ENCODE results near the gene ROPN1L.
"Not testable (repeated sequence)": the region's sequence is repeated elsewhere in the genome, so short reads cannot be mapped to it uniquely, and the experiment has no call there.

Gene ROPN1L

DNA sequence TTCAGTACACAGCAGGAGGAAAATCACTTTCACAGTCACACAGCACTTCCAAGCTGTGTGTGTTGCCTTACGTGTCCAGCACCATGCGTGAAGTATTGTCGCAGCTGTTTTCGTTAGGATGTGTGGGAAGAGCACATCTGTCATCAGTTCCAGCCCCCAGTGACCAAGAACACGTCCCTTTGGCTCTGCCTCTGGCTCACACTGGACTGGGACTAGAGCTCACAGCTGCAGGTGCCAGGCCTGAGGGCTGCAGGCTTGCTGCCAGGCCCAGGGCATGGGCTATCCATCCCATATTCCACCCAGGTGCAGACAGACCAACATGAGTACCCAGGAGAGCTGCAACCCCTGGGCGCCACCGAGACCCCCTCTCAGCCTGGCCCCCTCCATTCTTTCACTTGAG is 61.6 kb downstream of the ROPN1L start:
- no peak for DNase-seq

DNA sequence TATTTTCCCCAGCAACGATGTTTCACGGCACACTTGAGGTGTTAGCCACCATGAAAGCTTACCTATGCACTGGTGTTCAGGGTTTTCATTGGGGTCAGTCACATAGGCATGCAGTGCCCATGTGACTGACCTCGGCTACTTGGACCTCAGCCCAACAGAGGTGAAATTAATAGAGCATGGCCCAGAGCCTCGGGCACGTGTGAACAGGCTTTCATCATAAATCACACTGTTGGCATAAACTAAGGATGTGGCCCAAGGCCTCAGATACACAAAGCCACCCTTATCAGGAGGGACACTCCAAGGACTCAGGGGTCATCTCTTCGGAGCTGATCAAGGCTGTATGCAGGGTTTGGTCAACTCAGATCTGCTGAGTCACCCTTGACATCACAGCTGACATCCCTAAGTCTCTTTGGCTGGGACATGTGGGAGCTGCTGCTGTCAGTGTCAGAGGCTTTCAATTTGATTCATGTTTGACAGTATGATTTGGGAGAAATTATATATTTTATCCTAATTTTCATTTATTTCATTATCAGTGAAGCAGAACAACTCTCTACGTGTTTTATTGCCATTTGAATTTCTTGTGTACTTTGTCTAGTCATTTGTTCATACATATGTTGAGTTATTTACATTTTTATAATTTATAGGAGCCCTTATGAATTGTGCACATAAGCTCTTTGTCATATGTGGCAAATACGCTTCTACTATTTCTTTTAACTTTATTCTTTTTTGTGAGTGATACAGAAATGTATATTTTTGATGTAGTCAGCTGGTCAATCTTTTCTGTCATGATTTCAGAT is 62.5 kb downstream of the ROPN1L start:
- no peak for DNase-seq

DNA sequence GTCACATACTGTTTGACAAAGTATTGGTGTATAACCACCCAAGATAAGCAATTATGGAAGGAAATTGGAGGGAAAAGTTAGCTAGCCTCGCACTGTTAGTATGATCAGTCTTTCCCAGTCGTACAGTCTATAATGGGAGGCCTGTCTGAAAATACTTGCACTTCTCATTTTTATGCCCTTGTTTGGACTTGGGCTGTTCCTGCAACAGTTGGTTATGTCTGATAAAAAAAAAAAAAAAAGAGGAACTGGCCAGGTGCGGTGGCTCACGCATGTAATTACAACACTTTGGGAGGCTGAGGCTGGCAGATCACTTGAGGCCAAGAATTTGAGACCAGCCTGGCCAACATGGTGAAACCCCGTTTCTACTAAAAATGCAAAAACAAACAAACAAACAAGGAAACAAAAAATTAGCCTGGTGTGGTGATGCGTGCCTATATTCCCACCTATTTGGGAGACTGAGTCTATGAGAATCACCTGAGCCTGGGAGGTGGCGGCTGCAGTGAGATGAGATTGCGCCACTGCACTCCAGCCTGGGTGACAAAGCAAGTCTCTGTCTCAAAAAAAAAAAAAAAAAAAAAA is 63.9 kb downstream of the ROPN1L start:
- DNase-seq, result peak; percentile 52

DNA sequence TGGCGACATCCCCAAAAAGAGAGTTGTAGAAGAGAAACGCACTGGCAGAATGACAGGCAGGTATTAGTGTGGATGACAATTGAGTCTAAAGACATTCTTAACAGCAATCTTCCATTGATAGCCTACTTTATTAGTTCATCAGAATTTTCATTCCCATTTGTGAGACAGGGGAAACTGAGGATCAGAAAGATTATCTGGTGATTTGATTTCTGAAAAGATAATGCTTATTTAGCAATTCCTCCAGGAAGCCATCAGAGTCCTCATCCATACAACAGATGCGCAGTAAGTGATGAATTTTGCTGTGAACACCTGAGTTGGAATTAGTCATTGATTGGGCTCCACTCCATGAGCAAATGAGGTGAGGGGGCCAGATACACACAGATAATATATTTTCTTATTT is 64.9 kb downstream of the ROPN1L start:
- DNase-seq, result no peak

DNA sequence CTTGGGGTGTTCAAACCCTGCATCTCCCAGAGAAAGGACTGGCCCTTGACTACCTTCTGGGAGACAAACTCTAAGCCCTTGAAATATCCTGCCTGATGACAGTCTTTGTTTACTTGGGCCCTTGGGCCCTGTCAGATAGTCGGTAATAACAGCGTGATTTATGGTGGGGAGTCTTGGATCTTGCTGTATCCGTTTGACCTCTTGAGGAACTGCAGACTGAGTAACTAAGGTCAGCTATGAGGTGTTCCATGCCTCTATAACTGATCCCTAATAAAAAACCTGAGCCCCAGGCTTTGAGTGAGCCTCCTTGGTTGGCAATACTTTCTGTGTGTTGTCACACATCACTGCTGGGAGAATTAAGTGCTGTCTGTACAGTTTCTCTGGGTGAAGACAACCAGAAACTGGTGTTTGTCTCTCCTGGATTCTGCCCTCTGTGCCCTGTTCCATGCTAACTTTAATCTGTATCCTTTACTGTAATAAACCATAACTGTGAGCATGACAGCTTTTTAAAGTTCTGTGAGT is 66.0 kb downstream of the ROPN1L start:
- no peak for DNase-seq

GRCh38 chr5:10509575-10509974 is 67.9 kb downstream of the ROPN1L start:
- no peak for DNase-seq

DNA sequence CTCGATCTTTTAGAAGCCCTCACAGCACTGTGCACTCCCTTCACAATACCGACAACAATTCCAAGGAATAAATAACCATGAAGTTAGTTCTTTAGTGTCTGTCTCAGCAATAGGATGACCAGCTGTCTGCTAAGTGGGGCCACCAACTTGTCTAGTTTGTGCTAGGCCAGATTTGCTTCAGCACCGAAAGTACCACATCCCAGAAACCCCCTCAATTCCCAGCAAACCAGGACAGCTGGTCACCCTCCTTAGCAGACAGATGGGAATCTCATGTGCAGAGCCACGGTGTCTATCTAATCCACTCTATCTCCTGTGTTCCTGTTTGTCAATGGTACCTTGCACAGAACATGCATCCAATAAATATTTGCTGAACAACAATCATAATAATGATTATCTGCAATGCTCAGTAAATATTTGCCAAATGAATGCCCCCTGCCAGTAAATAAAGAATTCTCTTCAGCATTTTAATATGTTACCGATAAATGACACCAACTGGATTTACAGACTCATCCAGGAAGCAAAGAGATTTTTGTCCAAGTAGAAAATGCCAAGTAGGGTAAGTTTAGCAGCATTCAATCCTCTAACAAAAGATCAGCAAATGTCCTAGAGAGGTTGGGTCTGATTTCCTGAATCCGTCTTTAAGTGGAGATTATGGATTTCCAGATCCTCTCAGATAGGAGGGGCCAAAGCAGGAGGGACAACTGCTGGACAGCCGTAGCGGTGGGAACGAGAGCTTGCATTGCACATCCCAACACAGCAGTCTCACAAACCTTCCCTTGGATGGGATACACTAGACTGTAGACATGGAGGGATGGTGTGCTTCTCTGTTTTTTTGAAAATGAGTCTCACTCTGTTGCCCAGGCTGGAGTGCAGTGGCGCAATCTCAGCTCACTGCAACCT is 70.3 kb downstream of the ROPN1L start:
- no peak for DNase-seq

DNA sequence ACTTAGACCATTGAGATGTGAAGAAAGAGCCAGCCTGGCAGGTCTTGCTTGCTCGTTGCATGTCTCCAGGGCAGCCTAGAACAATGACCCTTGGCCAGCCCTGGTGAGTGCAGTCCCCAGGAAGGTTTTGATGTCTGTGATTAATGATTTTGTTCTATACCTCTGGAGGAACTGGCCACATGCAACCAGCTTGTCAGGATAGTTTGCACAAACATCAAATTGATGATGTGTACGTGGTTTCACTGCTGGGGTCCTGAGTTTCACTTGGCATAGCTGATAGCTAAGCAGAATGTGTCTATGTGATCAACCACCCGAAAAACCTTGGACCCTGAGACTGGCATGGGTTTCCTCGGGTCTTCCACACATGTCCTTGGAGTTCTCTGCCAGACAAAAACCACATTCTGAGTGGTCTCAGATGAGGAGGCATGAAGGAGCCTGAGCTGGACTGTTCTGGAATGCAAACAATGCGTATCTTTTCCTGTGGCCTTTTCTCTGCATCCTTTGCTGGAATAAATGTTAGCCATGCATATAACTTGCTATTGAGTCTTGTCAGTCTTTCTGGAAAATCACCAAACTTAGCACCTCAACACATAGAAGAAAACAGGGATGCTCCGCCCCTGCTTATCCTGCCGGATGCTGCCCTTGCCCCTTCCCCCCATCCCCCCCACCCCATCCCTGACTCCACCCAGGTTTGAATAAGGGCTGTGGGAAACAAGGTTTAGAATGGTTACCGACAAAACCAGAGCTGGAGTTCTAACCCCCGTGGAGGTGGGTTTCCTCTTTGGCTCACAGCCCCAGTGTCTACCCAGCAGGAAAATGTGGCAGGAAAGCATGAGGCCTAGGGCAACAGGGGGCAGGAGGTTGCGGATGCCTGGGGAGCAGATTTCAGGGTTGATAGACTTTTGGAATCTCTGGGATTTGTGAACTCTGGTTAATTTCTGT is 72.1 kb downstream of the ROPN1L start:
- no peak for DNase-seq

GRCh38 chr5:10514572-10514971 is 72.9 kb downstream of the ROPN1L start:
- DNase-seq, result not testable (repeated sequence)

Measured in inflammatory macrophage treated with lipopolysaccharide for 4 hours (primary cell).